ENCODE results near the gene FSIP2.

FSIP2 gene

DNA sequence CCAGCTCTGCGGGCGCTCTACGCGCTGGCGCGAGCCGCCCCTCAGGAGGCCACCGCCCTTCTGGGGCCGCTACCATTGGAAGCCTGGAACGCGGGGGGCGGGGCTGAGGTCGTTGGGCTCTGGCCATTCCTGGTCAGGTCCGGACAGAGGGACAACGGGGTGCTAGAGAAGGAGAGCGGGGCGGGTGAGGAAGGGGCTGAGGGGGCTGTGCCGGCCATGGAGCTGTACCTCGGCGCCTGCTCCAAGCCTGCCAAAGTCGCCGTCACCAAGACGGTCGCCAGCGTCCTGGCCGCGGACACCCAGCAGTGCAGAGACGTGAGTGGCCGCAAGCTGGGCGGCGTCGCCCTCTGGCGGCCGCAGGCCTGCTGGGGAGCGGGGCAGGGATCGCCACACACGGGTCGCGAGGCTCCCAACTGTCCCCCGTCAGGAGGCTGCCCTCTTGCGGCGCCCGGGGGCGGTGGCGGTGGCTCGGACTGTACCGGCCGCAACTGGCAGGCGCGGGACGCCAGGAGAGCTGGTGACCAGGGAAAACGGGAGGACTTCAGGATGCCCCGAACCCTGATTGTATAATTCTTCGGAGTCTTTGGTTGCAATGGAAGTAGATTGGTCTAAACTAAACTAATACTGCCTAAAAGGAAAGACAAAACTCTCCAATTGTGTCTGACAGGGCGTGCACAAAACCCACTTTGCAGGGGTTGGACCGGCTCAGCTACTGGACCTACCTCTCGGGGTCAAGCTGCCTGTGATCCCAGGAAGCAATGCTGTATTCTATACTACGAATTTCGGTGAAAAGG lies at the start of gene FSIP2:
TSS of gene FSIP2 (plus strand) at position 126 of the 794 bp plus-strand sequence. CDS start at position 217, 91 bp downstream.
- DNase-seq, result peak; percentile 1

GRCh38 chr2:185689906-185690539 lies 48.6 kb upstream of the FSIP2 start:
- DNase-seq, result no peak

- no peak for DNase-seq
Observed at GRCh38 chr2:185695711-185696235, 42.8 kb upstream of the FSIP2 start.

DNA sequence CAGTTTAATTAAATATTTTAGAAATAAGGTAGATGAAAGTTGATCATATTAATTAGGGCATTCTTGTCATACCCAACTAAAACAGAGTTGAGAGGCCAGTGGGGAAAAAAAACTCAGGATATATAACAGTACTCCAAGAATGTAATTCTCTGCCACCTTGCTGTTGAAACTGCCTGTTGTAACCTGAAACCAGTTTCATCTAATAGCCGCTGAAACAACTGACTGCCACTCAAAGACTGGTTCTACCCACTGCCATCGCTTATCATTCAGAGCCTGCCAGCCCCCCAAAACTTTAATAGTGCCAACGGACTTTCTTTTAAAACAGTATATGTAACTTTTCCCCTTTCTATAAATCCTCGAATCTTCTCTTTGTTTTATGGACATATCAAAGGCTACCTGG lies 37.7 kb upstream of the FSIP2 start:
- no peak for DNase-seq

DNA sequence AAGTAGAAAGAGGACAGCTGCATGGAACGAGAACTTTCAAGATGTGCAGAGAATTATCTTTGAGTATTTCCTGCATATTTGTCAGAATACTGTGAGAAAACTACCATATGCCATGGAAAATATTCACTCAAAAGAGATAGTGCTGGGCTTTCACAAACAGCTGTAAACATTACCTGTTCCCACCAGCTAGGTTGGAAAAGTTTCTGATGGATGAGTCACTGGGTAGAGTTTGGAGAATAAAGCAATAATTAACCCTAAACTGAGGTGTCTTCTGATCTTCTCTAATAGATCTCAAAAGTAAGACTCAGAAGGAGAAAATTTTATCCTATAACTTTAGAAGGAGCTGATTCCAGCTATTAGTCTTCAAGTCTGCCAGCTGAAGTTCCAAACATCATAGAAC lies 3.9 kb upstream of the FSIP2 start:
- no peak for DNase-seq

GRCh38 chr2:185736210-185736609 lies 2.4 kb upstream of the FSIP2 start:
- no peak for DNase-seq

DNA sequence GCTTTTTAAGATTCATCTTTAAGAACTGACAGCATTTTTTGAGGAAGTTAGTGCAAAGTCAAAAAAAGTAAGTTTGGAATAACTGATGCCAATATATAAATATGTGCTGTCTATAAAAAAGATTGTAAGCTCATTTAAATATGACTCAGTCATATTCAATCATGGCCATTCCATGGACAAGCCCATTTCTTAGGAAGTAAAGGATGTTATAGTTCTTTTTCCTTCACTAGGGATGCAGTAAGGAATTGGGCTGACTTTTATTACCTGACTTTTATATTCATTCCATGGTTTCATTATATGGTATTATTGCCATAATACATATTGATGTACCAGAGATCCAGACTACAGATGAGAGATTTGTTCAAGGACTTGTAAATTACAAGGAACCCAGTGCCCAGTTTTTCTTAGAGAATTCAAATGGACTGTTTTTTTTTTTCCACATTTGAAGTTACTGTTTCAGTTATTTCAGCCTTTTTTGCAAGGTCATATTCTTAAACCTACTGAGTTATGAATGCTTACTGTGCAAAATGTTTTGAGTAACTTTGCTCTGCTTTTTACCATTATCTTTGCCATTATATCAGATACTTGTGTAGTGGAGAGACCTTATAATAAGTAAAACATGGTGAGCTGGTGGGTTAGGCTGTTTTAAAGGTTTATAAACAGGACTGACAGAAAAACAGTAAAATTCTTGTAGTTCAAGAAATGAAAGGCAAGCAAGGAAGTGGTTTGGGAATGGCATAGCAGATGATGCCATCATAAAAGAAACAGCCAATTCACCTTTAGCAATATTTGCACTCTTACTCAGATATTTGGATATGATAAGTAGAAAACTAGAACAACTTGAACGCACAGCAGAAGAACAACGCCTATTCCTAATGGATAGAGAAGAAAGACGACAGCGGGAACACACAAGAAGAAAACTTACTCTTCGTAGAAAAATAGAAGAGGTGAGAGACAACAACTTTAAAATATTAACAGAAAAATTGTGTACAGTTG lies 7.6 kb downstream of the FSIP2 start:
- no peak for DNase-seq

- no peak for DNase-seq
Observed at GRCh38 chr2:185757356-185757755, 18.8 kb downstream of the FSIP2 start.

DNA sequence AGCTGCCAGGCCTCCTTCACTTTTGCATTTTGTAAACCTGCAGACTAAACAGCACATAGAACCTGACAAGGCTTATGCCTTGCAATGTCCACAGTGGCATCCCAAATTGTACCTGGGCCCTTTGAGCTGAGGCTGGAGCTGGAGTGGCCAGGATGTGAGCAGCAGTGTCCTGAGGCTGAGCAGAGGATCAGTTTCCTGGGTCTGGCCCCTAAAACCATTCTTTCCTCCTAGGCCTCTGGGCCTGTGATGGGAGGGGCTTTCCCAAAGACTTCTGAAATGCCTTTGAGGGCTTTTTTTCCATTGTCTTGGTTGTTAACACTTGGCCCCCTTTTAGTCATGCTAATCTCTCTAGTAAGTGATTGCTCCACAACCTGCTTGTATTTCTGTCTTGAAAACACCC lies 32.8 kb downstream of the FSIP2 start:
- no peak for DNase-seq

DNA sequence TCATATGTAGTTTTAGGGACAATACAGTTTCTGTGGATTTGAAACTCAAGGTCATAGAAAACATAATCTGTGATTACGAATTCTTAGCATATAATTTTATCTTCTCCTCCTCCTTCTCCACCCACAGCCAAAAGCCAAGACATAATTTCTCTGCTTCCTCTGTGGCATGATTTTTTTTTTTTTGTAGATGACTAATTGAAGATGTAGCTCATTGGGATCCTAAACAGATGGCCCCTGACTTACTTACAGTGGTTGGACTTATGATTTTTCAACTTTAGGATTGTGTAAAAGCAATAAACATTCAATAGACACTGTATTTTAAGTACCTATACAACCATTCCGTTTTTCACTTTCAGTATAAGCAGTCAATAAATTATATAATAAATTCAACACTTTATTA lies 42.3 kb downstream of the FSIP2 start:
- no peak for DNase-seq

DNA sequence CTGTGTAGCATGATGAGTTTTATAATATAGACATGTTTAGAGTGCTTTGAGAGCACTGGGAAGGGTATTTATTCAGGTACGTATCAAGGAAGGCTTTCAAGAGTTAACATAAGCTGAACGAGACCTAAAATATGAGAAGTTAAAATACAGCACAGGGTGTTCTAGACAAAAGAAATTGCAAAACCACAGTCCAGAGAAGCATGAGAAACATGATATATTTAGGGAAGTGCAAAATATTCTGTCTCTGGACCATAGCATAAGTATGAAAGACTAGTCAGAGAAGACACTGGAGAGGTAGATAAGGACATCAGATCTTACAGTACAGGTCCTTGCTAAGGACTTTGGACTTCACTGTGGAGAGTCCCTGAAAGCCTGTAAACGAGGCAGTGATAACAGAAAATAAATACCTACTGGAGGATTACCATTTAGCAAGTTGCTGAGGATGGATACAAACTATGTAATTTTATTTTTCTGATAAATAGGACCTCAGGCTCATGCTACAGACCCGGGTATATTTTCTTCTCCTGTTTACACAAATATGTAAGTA lies 43.7 kb downstream of the FSIP2 start:
- DNase-seq, result no peak

DNA sequence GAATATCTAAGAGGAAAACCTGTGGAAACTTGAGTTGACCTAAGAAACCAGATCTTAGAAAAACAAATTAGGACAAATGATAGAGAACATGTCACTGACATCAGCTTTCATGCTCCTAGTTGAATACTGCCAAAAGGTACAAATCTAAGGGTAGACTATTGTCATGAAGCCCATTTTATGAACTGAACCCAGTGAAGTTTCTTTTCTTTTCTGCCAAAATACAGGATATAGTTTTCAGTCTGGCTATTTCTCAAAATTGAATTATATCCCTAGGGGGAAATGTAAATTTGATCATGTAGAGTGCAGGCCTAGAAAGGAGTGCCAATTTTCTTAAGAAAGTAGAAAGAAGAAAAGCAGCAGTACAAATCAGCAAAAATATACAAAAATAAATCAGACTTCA lies 46.6 kb downstream of the FSIP2 start:
- no peak for DNase-seq

DNA sequence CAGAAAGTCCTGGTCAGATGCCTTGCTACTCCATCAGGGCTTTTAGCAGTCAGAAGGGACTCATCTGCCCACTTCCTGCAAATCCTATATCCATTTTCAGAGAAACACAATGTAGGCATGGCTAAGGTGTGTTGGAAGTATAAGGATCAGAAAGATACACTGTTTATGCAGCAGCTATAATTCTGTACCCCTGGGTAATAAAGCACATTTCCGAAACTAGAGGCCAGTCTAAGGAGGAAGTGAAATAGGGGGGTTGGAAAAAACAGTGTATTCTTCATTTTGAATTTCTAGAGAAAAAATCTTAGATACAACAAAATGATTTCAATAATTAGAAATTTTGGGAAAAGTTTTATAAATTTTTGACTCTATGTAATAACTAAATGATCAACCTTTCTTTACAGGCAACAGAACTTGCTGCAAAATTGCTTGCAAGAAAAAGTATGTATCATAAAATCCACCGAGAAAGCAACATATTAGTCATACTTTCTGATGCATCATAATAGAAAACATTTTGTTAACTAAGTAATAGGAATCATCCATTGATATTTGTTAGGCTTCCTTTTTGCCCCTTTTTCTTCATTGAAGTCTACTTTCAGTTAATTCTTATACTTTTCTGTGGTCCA lies 47.4 kb downstream of the FSIP2 start:
- no peak for DNase-seq

DNA sequence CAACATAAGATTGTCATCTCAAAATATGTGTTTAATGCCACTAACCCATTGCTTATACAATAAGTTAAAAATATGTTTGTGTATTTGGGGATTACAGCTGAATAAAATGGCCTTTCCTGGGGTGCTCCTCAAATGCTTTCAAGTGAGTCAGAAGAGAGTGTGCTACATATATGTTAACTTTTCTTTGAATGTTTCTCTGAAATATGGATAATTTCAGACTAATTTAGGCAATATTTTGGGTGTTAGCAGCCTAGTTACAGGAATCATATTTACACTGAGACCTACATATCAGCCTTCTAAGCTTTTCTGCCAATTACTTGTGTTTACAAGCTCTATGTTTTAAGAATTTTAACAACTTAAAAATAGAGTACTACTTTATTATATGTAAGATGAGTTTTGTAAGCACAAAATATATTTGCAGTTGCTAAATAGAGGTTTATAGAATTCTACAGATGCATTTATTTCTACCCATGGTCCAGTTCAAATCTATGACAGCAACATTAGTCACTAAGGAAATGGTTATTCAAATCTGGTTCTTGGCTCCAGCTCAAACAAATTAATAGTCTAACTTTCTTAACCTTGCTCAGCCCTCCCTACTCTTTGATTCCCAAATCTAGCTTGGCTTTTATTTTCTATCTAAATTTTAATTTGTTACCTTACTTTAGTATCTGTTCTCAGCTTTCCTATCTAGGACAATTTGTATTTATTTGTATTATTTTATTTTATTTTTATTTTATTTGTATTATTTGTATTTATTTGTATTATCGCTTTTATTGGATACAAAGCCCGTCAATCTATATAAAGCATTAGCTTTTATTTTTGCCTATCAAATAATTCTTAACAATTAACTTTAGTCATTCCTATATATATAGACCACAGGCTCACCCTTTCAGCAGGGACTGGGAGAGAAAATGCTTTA lies 48.9 kb downstream of the FSIP2 start:
- no peak for DNase-seq

DNA sequence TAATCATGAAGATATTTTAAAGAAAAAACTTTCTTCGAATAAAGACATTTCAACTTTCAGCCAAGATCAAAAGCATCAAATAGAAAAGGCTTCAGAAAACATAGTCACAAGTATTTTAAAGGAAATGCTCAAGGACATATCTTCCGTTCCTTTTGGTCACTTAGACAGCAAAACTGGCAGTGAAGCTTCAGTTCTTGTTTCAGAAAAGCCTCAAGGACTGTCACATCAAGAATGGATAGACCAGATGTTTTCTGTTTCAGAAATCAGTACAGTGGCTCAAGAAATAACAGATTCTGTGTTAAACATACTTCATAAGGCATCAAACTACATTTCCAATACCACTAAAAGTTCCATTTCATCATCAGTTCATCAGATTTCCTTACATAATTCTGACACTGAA lies 51.8 kb downstream of the FSIP2 start:
- DNase-seq, result no peak

DNA sequence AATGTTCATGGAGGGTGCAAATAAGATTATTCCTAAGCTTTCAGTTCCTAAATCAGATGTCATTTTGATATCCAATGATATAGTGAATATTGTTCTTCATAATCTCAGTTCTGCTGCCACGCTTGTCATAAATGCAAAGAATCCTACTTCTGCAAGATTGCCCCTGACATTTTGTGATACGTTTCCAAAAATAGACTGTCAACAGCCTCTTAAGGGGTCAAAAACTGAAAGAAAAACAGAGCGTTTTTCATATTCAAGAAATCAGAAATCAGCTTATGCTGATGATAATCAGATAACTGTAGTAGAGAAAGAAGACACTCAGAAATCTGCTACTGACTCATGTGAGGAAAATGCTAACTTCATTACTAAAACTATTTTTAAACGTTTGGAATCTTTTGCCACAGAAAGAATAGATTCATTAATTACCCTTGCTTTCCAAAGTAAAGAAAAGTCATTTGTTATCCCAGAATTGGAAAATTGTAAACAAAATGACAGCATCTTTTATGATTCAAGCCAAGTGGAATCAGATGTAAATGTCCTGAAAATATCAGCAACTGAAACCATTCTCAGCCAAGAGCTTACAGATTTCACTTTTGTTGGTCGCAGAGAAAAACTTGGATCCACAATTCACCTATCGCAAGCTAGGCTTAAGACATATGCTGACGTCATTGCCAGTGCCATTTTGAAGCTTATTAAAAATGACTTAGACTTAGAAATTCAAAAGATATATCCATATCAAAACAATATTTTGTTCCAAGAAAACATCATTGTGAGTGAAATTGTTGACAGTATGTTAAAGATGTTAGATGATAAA lies 55.1 kb downstream of the FSIP2 start:
- DNase-seq, result no peak

DNA sequence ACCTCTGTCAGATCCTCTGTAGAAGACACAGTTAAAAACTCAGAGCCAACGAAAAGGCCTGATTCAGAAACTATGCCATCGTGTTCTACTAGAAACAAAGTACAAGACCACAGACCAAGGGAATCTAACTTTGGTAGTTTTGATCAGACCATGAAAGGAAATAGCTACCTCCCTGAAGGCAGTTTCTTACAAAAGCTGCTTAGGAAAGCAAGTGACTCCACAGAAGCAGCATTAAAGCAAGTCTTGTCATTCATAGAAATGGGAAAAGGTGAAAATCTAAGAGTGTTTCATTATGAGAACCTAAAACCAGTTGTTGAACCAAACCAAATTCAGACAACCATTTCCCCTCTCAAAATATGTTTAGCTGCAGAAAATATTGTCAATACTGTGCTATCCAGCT lies 58.2 kb downstream of the FSIP2 start:
- DNase-seq, result no peak

DNA sequence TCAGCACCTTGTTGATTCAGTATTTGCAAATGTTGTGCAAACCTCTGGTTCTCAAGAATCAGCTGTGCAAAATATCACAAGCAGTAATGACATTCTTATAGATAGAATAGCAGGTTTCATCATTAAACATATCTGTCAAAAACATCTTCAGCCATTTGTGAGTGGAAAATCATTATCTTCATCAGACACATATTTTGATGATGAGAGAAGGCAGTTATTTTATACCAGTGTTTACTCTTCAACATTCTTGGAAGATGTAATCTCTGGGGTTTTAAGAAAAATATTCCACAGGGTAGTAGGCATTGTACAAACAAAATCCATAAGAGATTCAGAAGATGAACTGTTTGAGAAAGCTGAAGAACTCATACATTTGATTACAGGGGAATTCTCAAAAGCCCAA lies 64.3 kb downstream of the FSIP2 start:
- DNase-seq, result no peak

DNA sequence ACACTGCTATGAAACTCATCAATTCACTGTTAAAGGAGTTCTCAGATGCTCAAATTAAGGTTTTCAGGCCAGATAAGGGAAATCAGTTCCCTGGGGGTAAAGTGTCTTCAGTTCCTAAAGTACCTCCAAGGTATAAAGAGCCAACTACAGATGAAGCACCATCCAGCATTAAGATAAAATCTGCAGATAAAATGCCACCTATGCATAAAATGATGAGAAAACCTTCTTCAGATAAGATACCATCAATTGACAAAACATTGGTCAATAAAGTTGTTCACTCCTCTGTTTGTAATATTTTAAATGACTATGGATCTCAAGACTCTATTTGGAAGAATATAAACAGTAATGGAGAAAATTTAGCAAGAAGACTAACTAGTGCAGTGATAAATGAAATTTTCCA lies 68.2 kb downstream of the FSIP2 start:
- no peak for DNase-seq

DNA sequence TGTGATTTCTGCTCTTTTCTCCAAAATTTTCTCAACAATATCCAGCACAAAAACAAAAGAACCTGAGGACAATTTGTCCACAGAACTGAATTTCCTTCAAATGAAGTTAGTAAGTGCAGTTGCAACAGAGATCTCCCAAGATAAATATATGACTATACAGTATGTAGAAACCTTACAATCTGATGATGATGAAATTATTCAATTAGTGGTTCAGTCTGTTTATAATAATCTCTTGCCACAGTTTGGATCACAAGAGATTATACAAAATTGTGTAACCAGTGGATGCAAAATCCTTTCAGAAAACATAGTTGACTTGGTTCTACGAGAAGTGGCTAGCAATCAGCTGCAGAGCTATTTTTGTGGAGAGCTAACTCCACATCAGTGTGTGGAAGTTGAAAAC lies 68.7 kb downstream of the FSIP2 start:
- no peak for DNase-seq

All from NCI-H524 treated with DMSO at 0.1 percent for 48 hours (cell line).